HG03103 (cell line): ENCODE results near the gene MEIOSIN.
"Not testable (repeated sequence)": the region's sequence is repeated elsewhere in the genome, so short reads cannot be mapped to it uniquely, and the experiment has no call there.

Source experiments
- ATAC-seq: cut with Tn5 transposase; IDR thresholded peaks from one replicate; pipeline ENCODE4 v1.9.1; 2021; ENCODE audit warnings: low read depth; ENCODE audit not compliant: unreplicated experiment

MEIOSIN gene

GRCh38 chr19:45717131-45717982 is 15.9 kb upstream of the MEIOSIN start:
- peak; percentile 90 for ATAC-seq

- ATAC-seq, result no peak
These were observed 15.1 kb upstream of the MEIOSIN start for GRCh38 chr19:45717983-45718650.

- ATAC-seq, result not testable (repeated sequence)
These were observed 13.2 kb upstream of the MEIOSIN start for GRCh38 chr19:45720065-45720464.

- not testable (repeated sequence) for ATAC-seq
These were observed 4.6 kb upstream of the MEIOSIN start for GRCh38 chr19:45728683-45729082.

- ATAC-seq, result no peak
These were observed 3.4 kb upstream of the MEIOSIN start for GRCh38 chr19:45729800-45730290.

- peak; percentile 88 for ATAC-seq
These were observed 2.6 kb upstream of the MEIOSIN start, which contains the start of gene FBXO46 for GRCh38 chr19:45730368-45731288. TSS of gene FBXO46 (minus strand) at chr19:45730896. CDS start at chr19:45713495, 17,401 bp downstream.

GRCh38 chr19:45739498-45740439 is 6.5 kb downstream of the MEIOSIN start:
- ATAC-seq, result no peak

GRCh38 chr19:45742969-45743368 is 9.7 kb downstream of the MEIOSIN start:
- no peak for ATAC-seq

GRCh38 chr19:45745606-45746005 is 12.4 kb downstream of the MEIOSIN start:
- no peak for ATAC-seq

- no peak for ATAC-seq
These were observed 13.6 kb downstream of the MEIOSIN start for GRCh38 chr19:45746866-45747265.

- no peak for ATAC-seq
These were observed 14.3 kb downstream of the MEIOSIN start for GRCh38 chr19:45747513-45747912.

- not testable (repeated sequence) for ATAC-seq
These were observed 18.2 kb downstream of the MEIOSIN start for GRCh38 chr19:45751483-45751882.

- ATAC-seq, result no peak
These were observed 19.4 kb downstream of the MEIOSIN start for GRCh38 chr19:45752639-45753038.

- ATAC-seq, result no peak
These were observed 20.3 kb downstream of the MEIOSIN start for GRCh38 chr19:45753548-45753947.

- no peak for ATAC-seq
These were observed 21.1 kb downstream of the MEIOSIN start for GRCh38 chr19:45754323-45754722.

GRCh38 chr19:45757695-45758094 is 24.5 kb downstream of the MEIOSIN start:
- no peak for ATAC-seq

- ATAC-seq, result no peak
These were observed 25.7 kb downstream of the MEIOSIN start for GRCh38 chr19:45758921-45759320.

- ATAC-seq, result no peak
These were observed 28.5 kb downstream of the MEIOSIN start for GRCh38 chr19:45761714-45762113.

GRCh38 chr19:45762870-45763631 is 29.8 kb downstream of the MEIOSIN start:
- ATAC-seq, result no peak
